ENCODE measurements around the gene PHLDB1.

DNA sequence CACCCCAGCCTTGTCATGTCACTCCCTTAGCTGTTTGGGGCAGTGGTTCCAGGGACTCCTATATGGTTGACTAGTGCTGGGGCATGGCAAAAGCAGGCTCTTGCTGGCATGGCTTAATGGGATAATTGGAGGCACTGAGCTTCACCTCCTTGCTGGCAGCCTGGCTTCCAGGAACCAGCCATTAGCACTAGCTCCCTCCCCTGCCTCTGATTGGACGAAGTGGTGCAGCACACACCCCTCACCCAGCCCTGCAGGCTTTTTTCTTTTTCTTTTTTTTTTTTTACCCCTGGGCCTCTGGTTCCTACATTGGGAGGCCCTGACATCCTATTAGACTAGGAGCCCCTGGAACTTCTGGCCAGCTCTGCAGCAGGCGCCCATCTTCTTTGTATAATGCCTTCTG is 18.6 kb downstream of the PHLDB1 start:
- no peak for TF ChIP-seq RFX5 (IDR thresholded peaks at IDR 0.05; ENCODE audit: borderline replicate concordance, low read depth, low read length)
- TF ChIP-seq EZH2 (IDR thresholded peaks at IDR 0.05; ENCODE audit: low read depth, low read length, severe bottlenecking), result no peak
- no peak for TF ChIP-seq PHF8 (conservative IDR thresholded peaks at IDR 0.05; ENCODE audit: low read depth, low read length)

Measured in H1 (cell line).